ENCODE results near the gene HSPB1.
"Not testable (repeated sequence)": the region's sequence is repeated elsewhere in the genome, so short reads cannot be mapped to it uniquely, and the experiment has no call there.

HSPB1 gene

DNA sequence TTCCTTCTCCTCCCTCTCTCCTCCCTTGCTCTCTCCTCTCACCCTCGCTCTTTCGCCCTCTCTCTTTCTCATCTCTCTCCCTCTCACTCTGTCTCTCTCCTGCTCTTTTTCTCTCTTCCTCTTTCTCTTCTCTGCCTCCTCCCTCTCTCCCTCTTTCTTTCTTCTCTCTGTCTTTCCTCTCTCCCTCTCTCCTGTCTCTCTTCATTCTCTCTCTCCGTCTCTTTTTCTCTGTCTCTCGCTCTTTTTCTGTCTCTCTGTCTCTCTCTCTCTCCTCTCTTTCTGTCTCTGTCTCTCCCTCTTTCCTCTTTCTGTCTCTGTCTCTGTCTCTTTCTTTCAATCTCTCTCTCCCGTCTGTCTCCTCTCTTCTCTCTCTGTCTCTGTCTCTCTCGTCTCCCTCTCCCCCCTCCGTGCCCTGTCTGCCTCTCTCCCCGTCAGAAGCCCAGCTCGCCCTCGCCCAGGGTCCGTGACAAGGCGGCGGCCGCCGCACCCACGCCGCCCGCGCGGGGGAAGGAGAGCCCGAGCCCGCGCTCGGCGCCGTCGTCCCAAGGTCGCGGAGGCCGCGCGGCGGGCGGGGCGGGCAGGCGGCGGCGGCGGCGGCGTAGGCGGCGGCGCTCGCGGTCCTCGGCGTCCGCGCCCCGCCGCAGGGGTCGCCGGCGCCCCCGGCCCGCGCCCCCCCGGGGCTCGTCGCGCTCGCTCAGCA is 21.3 kb upstream of the HSPB1 start:
- no peak for DNase-seq (ENCODE audit: low read depth in 2 of 2, low spot score in 1 of 2)

- DNase-seq (ENCODE audit: low read depth in 2 of 2, low spot score in 1 of 2), result no peak
Observed at GRCh38 chr7:76281706-76282343, 20.6 kb upstream of the HSPB1 start.

DNA sequence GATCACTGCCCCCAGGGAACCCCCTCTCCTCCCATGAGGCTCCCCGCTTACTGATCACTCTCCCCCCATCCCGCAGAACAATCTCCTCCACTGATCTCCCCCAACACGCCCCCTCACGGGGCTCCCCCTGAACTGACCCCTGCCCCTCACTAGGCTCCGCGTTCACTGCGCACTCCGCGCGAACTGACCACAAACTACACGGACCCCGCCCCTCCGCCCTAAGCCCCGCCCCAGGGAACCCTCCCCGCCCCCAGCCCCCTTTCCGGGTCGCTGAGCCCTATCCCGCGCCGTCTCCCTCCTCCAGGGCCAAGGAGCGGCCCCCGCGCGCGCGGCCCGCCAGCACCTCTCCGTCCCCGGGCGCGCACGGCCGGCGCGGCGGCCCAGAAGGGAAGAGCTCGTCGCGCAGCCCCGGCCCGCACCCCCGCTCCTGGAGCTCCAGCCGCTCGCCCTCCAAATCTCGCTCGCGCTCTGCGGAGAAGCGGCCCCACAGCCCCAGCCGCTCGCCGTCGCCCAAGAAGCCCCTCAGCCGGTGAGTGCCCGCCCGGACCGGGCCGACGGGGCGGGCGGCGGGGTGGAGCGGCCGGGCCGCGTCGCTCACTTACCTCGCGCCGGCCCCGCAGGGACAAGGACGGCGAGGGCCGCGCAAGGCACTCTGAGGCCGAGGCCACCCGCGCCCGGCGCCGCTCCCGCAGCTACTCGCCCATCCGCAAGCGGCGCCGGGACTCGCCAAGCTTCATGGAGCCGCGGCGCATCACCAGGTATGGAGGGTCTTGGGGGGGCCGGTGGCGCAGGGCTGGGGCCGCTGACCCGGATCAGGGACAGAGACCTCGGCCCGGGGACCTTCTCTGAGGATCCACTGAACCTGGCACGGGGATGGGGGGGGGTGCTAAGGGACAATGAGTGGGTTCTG is 19.9 kb upstream of the HSPB1 start:
- no peak for DNase-seq (ENCODE audit: low read depth in 2 of 2, low spot score in 1 of 2)

DNA sequence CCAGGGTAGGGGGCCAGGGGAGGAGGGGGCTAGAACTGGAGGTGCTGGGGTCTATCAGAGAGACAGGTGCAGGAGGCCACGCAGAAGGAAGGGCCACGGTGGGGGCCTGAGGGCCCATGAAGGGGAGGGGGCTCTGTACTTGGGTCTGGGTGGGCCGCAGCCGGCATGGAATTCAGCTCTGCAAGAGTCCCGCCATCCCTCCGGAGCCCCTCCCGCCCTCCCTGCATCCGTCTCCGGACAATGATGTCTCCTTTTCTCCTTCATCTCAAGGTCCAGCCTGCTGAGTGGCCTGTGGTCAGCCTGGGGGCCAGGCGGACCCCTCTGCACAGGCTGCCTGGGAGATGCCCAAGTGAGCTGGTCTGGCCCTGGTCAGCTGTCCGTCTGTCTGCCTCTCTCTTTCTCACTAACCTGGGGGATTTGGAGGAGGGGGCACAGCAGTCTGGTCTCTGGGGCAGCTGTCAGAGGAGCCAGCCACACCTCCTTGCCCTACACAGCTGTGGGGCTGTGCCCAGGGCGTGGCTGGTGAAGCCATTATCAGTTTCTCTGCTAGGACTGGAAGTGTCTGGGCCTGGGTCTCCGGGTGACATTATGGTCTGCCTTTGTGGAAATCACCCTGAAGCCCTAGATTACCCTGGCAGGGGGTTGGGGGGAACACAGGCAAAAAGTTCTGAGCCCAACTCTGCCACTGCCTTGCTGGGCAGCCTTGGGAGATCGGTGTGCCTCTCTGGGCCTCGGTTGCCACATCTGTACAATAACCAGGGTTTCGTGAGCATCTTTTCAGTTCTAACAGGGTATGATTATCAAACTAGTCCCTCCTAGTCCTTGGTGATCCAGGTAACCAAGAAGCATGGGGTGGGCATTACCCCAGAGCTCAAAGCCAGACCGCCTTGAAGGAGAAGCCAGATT is 19.0 kb upstream of the HSPB1 start:
- DNase-seq (ENCODE audit: low read depth in 2 of 2, low spot score in 1 of 2), result no peak

GRCh38 chr7:76285604-76286374 is 16.7 kb upstream of the HSPB1 start:
- DNase-seq (ENCODE audit: low read depth in 2 of 2, low spot score in 1 of 2), result no peak

- DNase-seq (ENCODE audit: low read depth in 2 of 2, low spot score in 1 of 2), result no peak
Observed at GRCh38 chr7:76286842-76287403, 15.6 kb upstream of the HSPB1 start.

DNA sequence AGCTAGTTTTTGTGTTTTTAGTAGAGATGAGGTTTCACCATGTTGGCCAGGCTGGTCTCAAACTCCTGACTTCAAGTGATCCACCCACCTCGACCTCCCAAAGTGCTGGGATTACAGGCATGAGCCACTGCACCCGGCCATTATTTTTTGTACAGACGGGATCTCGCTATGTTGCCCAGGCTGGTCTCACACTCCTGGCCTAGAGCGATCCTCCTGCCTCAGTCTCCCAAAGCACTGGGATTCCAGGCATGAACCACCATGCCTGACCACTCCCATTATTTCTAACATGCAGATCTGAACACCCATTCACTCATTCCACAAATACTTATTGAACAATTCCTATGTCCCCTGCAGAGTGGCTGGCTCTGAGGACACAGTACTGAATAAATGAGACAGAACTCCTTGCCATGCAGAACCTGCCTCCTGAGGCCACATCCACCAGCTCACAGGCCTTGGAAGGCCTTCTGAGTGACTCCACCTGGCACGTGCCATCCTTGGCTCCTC is 11.6 kb upstream of the HSPB1 start:
- DNase-seq (ENCODE audit: low read depth in 2 of 2, low spot score in 1 of 2), result not testable (repeated sequence)

- DNase-seq (ENCODE audit: low read depth in 2 of 2, low spot score in 1 of 2), result peak; percentile 71 to 88
Observed at GRCh38 chr7:76291351-76292212, 10.9 kb upstream of the HSPB1 start.

GRCh38 chr7:76292213-76292573 is 10.3 kb upstream of the HSPB1 start:
- no peak for DNase-seq (ENCODE audit: low read depth in 2 of 2, low spot score in 1 of 2)

DNA sequence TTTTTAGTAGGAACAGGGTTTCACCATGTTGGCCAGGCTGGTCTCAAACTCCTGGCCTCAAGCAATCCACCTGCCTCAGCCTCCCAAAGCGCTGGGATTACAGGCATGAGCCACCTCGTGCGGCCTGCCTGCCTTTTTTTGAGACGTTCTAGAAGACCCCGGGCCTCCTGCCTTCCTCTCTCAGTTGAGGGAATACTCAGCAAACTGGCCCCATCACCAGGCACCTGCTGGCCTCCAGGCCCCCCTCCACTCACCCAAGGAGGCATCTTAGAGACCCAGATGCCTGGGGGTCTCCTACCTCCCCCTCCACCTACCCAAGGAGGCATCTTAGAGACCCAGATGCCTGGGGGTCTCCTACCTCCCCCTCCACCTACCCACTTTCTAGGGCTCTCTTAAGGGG is 9.6 kb upstream of the HSPB1 start:
- not testable (repeated sequence) for DNase-seq (ENCODE audit: low read depth in 2 of 2, low spot score in 1 of 2)

DNA sequence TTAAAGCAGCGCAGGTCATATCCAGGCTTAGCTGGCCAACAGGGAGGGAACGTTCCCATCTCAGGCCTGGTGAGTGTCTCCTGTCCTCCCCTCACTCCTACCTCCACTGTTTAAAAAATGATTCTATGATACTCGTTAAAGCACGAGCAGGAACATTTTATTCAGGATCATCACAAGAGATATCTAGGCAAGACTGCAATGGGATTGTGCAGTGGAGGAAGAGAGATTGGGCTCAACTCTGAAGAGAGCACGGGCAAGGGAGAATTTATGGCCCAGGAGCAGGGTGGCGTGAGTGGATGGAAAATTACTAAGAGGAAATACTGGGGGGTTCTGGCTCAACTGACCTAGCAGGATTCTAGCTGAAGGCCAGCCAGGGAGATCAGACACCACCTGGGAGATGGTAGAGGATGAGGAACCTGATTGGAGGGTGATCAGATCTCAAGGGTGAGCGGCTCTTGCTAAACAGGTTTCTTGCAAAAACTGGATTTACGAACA is 9.0 kb upstream of the HSPB1 start:
- no peak for DNase-seq (ENCODE audit: low read depth in 2 of 2, low spot score in 1 of 2)

- no peak for DNase-seq (ENCODE audit: low read depth in 2 of 2, low spot score in 1 of 2)
Observed at GRCh38 chr7:76294344-76295024, 8.0 kb upstream of the HSPB1 start.

GRCh38 chr7:76296743-76297740 is 5.4 kb upstream of the HSPB1 start:
- no peak for DNase-seq (ENCODE audit: low read depth in 2 of 2, low spot score in 1 of 2)

DNA sequence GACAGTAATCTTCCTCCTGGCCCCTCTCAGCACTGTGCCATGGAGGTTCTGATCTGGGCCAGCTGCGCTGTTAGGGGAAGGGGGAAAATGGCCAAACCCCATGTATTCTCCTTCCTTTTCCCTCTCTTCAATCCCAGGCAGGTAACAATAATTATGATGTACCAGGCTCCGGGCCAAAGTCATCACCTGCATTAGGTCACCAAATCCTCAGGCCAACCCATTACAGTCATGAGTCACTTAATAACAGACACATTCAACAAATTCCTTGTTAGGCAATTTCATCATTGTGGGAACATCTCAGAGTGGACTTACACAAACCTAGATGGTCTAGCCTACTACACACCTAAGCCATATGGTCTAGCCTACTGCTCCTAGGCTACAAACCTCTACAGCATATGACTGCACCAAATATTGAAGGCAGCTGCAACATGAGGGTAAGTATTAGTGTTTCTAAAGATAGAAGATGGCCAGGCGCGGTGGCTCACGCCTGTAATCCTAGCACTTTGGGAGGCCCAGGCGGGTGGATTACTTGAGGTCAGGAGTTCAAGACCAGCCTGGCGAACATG is 2.2 kb upstream of the HSPB1 start:
- no peak for DNase-seq (ENCODE audit: low read depth in 2 of 2, low spot score in 1 of 2)

DNA sequence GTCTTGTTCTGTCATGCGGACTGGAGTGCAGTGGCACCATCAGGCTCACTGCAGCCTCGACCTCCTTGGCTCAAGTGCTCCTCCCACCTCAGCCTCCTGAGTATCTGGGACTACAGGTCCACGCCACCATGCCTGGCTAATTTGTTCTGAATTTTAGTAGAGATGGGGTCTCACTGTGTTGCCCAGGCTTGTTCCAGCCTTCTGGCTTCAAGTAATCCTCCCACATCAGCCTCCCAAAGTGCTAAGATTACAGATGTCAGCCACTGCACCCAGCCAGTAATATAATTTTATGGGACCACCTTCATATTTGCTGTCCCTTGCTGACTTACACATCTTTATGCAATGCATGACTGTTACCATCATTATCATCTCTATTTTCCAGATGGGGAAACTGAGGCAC is 1.5 kb upstream of the HSPB1 start:
- DNase-seq (ENCODE audit: low read depth in 2 of 2, low spot score in 1 of 2), result no peak
